Stimulated activated CD4-positive, alpha-beta T cell treated with anti-CD3 and anti-CD28 coated beads, Interleukin-4, amount 100 ng/mL, for 24 hours (primary cell): ENCODE data around the gene AFF2.

ENCODE experiments used
- DNase-seq: peaks from one replicate; pipeline ENCODE4 v3.0.0-alpha.2; 2020

The AFF2 gene

GRCh38 chrX:148592595-148592994, 92.2 kb downstream of the AFF2 start:
- DNase-seq = no peak

- DNase-seq = no peak
Measured at GRCh38 chrX:148593146-148593545, 92.7 kb downstream of the AFF2 start.

- DNase-seq = no peak
Measured at GRCh38 chrX:148593987-148594386, 93.6 kb downstream of the AFF2 start.

- no peak for DNase-seq
Measured at GRCh38 chrX:148599404-148599803, 99.0 kb downstream of the AFF2 start.

- DNase-seq = no peak
Measured at GRCh38 chrX:148600131-148600530, 99.7 kb downstream of the AFF2 start.

- DNase-seq = no peak
Measured at GRCh38 chrX:148600581-148600980, 100.2 kb downstream of the AFF2 start.

- no peak for DNase-seq
Measured at GRCh38 chrX:148601034-148601433, 100.6 kb downstream of the AFF2 start.

- DNase-seq = peak; percentile 3
Measured at GRCh38 chrX:148609515-148610327, 109.3 kb downstream of the AFF2 start.

- no peak for DNase-seq
Measured at GRCh38 chrX:148610328-148610698, 109.9 kb downstream of the AFF2 start.

GRCh38 chrX:148611993-148612392, 111.6 kb downstream of the AFF2 start:
- no peak for DNase-seq

GRCh38 chrX:148612431-148612830, 112.0 kb downstream of the AFF2 start:
- no peak for DNase-seq

- no peak for DNase-seq
Measured at GRCh38 chrX:148613636-148614035, 113.2 kb downstream of the AFF2 start.

- DNase-seq = no peak
Measured at GRCh38 chrX:148615491-148615890, 115.1 kb downstream of the AFF2 start.

- DNase-seq = no peak
Measured at GRCh38 chrX:148618470-148619445, 118.3 kb downstream of the AFF2 start.

GRCh38 chrX:148620023-148620422, 119.6 kb downstream of the AFF2 start:
- no peak for DNase-seq

GRCh38 chrX:148624951-148625474, 124.6 kb downstream of the AFF2 start:
- DNase-seq = no peak

- DNase-seq = no peak
Measured at GRCh38 chrX:148628621-148629020, 128.2 kb downstream of the AFF2 start.

- no peak for DNase-seq
Measured at GRCh38 chrX:148629434-148629833, 129.0 kb downstream of the AFF2 start.

- DNase-seq = no peak
Measured at GRCh38 chrX:148632444-148632843, 132.0 kb downstream of the AFF2 start.

- no peak for DNase-seq
Measured at GRCh38 chrX:148633218-148633908, 132.9 kb downstream of the AFF2 start.

- no peak for DNase-seq
Measured at GRCh38 chrX:148634591-148634990, 134.2 kb downstream of the AFF2 start.

- no peak for DNase-seq
Measured at GRCh38 chrX:148643460-148643859, 143.0 kb downstream of the AFF2 start.

- DNase-seq = no peak
Measured at GRCh38 chrX:148647651-148648050, 147.2 kb downstream of the AFF2 start.
